Brain microvascular endothelial cell (primary cell): Measurements from ENCODE around the gene ZC3H7B.

Experiments
- DNase-seq: peaks from one replicate; pipeline ENCODE4 v3.0.0-alpha.2; 2020
- H3K27ac ChIP-seq: fragments of 250-450 bp; sonication (Bioruptor Pico); 2 replicates; pipeline ENCODE4 v1.5.1; 2020; ENCODE audit warnings: mild to moderate bottlenecking, moderate library complexity
- H3K27me3 ChIP-seq: fragments of 250-450 bp; sonication (Bioruptor Pico); replicated peaks from 2 replicates; pipeline ENCODE4 v1.5.1; 2020; ENCODE audit warnings: mild to moderate bottlenecking
- H3K36me3 ChIP-seq: fragments of 250-450 bp; sonication (Bioruptor Pico); replicated peaks from 2 replicates; pipeline ENCODE4 v1.5.1; 2020; ENCODE audit warnings: mild to moderate bottlenecking
- H3K4me3 ChIP-seq: 2 replicates; pipeline ENCODE4 v1.5.1; 2011; ENCODE audit warnings: low read depth, mild to moderate bottlenecking, control low read depth, low read length, moderate library complexity
- in situ Hi-C: cut with HindIII; loops from 2 replicates; pipeline ENCODE4 v1.10.0; 2017; ENCODE audit warnings: low sequenced_read_pairs, low pct_ligation_motif_present
- TF ChIP-seq, protein P1 (sequence below): IDR thresholded peaks from 2 replicates; pipeline ENCODE4 v1.5.1; 2011; ENCODE audit warnings: low read depth, mild to moderate bottlenecking, moderate library complexity, low read length, control low read depth, inconsistent platforms; ENCODE audit errors: missing control alignments

The ZC3H7B gene

DNA sequence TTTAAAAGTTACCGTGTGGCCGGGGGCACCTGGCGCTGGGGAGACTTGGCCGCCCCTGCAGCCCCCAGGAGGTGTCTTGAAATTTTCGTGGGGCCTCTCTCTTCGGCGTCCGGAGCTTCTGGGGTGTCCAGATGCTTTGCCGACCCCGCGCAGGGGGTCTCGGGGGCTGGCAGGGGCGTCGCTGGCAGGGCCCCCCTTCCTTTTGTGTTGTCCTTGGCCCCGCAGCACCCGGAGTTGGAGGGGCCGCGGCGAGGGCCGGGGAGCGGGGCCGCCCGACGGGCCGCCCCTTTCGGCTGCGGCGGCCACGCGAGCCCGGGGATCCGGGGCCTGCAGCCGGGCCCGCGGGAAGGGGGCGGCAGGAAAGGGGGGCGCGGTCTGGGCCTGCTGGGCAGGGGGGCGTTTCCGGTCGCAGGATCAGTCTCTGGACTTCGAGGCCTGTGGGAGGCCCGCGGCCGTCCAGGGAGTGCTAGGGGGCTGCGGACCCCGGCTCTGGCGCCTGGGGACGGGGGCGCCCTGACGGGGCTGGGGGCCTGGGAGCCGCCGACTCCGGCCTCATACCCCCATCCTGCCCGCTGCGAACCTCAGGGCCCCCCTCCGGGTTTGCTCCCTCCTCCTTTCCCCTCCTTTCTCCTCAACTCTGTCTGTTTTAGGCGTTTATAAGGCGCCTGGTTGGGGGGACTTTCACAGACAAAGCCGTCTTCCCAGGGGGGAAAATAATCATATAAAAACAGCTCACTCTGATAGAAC, 869 bp downstream of the ZC3H7B start:
- peak overlapping the region; percentile 60 for H3K27ac ChIP-seq
- TF ChIP-seq, protein P1, sequence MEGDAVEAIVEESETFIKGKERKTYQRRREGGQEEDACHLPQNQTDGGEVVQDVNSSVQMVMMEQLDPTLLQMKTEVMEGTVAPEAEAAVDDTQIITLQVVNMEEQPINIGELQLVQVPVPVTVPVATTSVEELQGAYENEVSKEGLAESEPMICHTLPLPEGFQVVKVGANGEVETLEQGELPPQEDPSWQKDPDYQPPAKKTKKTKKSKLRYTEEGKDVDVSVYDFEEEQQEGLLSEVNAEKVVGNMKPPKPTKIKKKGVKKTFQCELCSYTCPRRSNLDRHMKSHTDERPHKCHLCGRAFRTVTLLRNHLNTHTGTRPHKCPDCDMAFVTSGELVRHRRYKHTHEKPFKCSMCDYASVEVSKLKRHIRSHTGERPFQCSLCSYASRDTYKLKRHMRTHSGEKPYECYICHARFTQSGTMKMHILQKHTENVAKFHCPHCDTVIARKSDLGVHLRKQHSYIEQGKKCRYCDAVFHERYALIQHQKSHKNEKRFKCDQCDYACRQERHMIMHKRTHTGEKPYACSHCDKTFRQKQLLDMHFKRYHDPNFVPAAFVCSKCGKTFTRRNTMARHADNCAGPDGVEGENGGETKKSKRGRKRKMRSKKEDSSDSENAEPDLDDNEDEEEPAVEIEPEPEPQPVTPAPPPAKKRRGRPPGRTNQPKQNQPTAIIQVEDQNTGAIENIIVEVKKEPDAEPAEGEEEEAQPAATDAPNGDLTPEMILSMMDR, result no peak
- no peaks in the 10 kb centered on the region for H3K27me3 ChIP-seq
- H3K4me3 ChIP-seq, result peak overlapping the region; percentile 83
- H3K36me3 ChIP-seq, result no peaks in the 10 kb centered on the region
- in situ Hi-C loops, result no loop called here
- DNase-seq, result no peak

DNA sequence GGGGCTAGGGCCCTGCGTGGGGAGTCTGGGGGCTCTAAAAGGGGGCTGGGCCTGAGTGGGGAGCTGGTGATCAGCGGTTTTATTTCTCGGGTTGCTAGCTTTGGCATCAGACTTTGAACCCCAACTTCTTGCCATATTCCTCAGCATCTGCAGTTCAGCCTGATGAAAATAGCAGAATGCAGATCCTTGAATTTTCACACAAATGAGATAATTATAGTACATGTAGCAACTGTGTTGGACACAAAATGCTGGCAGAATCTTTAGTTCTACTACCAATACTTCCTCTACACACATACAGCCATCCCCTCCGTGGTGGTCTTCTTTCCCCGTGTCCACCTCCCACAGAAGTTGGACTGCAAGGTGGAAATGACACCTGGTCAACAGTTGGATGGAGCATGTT, 1.5 kb downstream of the ZC3H7B start:
- H3K36me3 ChIP-seq, result no peaks in the 10 kb centered on the region
- TF ChIP-seq, protein P1, result no peak
- in situ Hi-C loops, result no loop called here
- peak overlapping the region; percentile 60 for H3K27ac ChIP-seq
- DNase-seq, result no peak
- peak overlapping the region; percentile 83 for H3K4me3 ChIP-seq
- H3K27me3 ChIP-seq, result no peaks in the 10 kb centered on the region

DNA sequence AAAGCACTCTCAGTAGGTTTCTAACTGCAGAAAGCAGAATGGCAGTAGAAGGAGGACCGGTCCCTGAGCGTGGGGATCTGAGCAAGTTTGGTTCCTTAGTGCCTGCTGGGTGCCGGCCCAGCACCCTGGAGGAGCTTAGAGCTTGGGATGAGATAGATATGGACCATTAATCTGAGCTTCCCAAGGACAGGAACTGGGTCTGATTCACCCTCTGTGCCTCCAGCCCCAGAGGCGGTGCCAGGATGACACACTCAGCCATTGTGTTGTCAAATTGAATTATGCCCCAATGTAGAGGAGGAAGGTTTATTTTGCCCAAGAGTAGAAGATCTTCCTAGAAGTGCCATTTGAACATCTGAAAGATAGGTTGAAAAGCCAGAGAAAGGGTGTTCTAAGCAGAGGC, 4.3 kb downstream of the ZC3H7B start:
- no peak for DNase-seq
- no peak overlapping the region for H3K27ac ChIP-seq

DNA sequence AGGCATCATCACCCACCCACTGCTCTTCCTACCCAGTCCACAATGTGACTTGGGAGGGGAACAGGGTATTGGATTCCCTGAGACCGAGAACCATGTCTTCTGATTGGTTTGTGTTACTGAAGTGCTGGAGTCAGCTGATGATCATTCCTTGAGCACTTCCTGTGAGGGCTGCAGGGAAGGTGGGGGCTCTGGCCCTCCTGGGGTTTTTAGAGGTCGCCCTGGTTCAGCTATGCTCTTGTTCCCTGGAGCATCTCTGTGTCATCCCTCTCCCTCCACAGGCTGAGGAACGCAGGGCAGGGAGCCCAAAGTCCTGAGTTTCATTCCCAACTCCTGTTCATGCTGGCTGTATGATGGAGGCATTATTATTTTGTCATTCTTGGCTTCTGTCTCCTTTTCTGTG, 6.7 kb downstream of the ZC3H7B start:
- Histone ChIP-seq H3K4me3 (no peak overlapping the region), H3K36me3 (peaks cover 2% of the 10 kb centered on the region), H3K27me3 (no peaks in the 10 kb centered on the region), H3K27ac (no peak overlapping the region)
- DNase-seq, result peak; percentile 40
- TF ChIP-seq, protein P1, result no peak
- in situ Hi-C loops, result no loop called here

More for the DNA sequence above, 4.3 kb downstream of the ZC3H7B start:
- Histone ChIP-seq H3K36me3 (peaks cover 2% of the 10 kb centered on the region), H3K27me3 (no peaks in the 10 kb centered on the region), H3K4me3 (no peak overlapping the region)
- in situ Hi-C loops, result no loop called here
- TF ChIP-seq, protein P1, result no peak

DNA sequence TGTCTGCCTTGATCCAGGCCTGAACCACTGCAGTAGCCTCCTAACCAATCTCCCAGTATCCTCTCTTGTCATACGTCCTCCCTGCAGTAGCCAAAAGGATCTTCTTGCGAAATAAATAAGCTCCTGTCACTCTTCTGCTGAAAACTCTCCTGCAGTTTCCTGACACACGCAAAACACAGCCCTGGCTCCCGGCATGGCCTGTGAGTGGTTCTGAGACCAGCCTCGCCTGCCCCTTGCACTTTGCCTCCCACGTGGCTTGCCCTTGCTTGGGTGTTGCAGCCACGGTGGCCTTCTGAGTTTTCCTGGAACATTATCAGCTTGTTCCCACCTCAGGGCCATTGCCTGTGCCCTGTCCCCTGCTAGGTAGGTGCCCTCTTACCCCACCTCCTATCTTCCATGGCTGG, 7.2 kb downstream of the ZC3H7B start:
- no peak for DNase-seq
- Histone ChIP-seq H3K4me3 (no peak overlapping the region), H3K27ac (no peak overlapping the region), H3K27me3 (no peaks in the 10 kb centered on the region), H3K36me3 (peaks cover 2% of the 10 kb centered on the region)
- TF ChIP-seq, protein P1, result no peak
- in situ Hi-C loops, result no loop called here

DNA sequence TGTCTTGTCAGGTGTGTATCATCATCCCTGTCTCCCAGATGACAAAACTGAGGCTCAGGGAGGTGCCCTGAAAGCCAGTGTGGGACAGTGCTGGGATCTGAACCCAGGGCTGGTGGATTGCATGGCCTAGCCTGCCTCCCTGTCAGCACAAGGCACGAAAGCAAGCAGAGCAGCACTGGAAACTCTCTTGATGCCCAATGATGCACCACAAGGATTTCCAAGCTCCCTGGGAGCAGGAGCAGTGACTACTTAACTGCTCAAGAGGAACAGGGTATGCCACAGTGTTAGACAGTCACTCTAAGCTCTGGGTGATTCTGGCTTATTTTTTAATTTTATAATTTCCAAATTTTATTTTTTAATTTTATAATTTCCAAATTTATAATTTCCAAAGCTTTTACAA, 9.0 kb downstream of the ZC3H7B start:
- in situ Hi-C loops, result no loop called here
- no peak overlapping the region for H3K4me3 ChIP-seq
- H3K27ac ChIP-seq, result no peak overlapping the region

More for the DNA sequence above, 9.0 kb downstream of the ZC3H7B start:
- H3K36me3 ChIP-seq, result peaks cover 2% of the 10 kb centered on the region
- TF ChIP-seq, protein P1, result no peak
- H3K27me3 ChIP-seq, result no peaks in the 10 kb centered on the region
- no peak for DNase-seq
